ENCODE measurements around the gene WNK2. TPM values are rescaled to one million over a fixed set of nuclear protein-coding genes. Genes with fewer than 3 reads are reported as not detected.

The WNK2 gene
- total RNA-seq, 1 experiment from 2014 or later, result not detected

- DNase-seq (ENCODE audit: low read depth), result no peak
Observed at GRCh38 chr9:93253633-93254032, 69.7 kb downstream of the WNK2 start.

GRCh38 chr9:93254061-93254481 lies 70.1 kb downstream of the WNK2 start:
- DNase-seq (ENCODE audit: low read depth), result no peak

DNA sequence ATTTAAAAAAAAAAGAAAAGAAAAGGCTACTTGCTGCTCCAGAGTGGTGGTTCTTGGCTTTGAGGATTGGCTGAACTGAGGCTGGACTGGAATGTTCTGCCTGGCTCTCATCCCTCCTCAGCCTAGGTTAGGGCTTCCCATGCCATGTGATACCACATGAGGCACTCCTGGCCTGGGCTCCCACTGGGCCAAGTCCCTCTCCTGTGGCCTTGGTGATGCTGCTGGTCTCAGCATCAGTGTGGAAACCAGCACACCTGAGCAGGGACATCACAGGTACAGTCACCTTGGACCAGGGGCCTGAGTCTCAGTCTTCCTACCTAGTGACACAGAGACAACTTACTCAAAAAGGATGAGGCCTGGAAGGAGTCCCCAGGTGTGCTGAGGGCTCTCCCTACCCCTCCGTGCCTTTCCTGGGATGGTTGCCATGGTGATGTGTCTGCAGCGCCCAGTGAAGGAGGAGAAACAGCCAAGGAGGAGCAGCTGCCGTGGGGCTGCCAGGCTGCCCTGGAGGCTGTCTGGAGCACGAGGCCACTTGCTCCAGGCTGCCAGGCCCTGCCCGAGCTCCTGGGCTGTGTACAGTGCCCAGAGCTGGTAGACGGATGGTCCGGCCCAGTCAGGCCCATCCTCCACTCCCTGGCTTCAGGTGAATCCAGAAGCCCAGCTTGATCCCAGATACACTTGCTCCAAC lies 71.0 kb downstream of the WNK2 start:
- DNase-seq (ENCODE audit: low read depth), result no peak

- DNase-seq (ENCODE audit: low read depth), result no peak
Observed at GRCh38 chr9:93255494-93255867, 71.5 kb downstream of the WNK2 start.

DNA sequence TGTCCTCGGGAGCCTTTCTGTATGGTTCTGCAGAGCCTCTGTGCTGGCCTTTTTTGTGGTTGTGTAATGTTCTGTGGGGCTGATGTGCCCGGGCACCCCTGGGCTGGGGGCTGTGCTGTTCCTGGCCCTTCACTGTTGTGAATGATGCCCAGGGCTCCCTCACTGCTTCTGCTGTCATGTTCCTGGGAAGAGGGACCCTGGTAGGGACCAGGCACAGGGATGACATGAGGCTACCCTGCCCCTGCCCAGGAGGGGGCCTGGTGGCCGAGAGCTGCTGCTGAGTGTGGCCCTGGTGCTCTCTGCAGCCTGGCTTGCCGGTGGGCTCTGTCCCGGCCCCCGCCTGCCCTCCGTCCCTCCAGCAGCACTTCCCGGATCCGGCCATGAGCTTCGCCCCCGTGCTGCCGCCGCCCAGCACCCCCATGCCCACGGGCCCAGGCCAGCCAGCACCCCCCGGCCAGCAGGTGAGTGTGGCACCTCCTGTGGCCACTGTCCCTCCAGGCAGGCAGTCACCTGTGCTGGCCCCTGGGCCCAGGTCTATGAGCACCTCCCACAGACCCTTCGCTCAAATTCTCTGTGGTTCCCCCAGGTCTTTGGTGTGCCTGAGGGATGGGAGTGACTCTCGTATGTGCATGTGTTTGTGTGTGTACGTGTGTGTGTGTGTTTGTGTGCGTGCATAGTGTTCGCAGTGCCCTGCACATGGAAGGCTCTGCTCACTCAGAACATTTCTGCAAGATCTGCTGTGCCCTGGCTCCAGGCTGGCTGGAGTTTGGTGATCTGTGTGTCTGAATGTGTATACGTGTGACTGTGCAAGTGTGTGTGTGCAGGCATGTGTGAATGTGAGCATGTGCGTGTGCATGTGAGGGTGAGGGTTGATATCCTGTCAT lies 72.3 kb downstream of the WNK2 start:
- DNase-seq (ENCODE audit: low read depth), result no peak

- no peak for DNase-seq (ENCODE audit: low read depth)
Observed at GRCh38 chr9:93256878-93257807, 73.2 kb downstream of the WNK2 start.

DNA sequence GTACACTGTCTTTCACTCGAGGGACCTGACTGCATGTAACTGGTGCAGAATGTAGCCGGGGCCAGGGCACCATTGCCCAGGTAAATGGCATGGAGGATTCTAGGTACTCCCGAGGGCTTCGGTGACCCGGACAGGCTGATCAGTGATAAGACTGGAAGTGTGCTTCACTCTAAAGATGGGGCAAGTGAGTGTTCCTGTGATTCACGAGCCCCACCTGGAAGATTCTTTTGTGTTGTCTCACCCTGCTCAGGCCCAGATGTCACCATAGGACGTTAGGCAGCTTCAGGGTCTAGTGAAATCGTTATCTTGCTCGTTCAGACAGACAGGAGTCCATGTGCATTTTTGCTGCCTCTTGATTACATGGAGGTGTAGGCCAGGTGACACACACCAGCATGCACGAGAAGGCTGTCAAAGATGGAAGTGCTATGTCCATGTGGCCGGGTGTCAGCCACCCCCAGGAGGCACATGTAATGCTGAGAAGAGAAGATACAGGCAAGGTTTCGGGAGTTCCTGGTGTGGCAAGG lies 73.9 kb downstream of the WNK2 start:
- no peak for DNase-seq (ENCODE audit: low read depth)

DNA sequence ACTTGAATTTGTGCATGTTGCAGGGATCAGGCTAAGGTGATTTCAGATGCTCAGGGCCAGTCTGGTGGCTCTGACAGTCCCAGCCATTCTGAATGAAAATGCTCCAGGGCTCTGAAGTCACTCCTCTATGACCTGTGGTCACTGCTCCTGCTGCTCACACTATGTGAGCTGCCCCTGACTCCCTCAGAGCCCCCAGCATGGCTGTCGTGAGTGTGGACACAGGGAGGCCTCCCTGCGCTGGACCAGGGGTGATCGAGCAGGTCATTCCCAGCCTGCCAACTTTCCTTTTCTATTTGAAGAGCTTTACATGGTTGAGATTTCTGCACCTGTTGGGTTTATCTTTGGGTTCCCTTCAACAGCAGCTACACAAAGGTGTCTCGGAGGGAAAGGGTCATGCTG lies 74.5 kb downstream of the WNK2 start:
- DNase-seq (ENCODE audit: low read depth), result no peak

DNA sequence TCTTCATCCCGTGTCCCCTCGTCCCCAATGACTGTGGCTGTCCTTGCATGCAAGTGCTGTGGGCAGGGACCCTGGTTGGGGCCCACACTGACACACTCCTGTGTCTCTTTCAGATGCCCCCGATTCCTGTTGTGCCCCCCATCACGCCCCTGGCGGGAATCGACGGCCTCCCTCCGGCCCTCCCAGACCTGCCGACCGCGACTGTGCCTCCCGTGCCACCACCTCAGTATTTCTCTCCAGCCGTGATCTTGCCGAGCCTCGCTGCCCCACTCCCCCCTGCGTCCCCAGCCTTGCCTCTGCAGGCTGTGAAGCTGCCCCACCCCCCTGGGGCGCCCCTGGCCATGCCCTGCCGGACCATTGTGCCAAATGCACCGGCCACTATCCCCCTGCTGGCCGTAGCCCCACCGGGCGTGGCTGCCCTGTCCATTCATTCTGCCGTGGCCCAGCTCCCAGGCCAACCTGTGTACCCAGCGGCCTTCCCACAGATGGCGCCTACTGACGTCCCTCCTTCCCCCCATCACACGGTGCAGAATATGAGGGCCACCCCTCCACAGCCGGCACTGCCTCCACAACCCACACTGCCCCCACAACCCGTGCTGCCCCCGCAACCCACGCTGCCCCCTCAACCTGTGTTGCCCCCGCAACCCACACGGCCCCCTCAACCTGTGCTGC lies 75.0 kb downstream of the WNK2 start:
- no peak for DNase-seq (ENCODE audit: low read depth)

GRCh38 chr9:93259490-93260262 lies 75.7 kb downstream of the WNK2 start:
- DNase-seq (ENCODE audit: low read depth), result no peak

DNA sequence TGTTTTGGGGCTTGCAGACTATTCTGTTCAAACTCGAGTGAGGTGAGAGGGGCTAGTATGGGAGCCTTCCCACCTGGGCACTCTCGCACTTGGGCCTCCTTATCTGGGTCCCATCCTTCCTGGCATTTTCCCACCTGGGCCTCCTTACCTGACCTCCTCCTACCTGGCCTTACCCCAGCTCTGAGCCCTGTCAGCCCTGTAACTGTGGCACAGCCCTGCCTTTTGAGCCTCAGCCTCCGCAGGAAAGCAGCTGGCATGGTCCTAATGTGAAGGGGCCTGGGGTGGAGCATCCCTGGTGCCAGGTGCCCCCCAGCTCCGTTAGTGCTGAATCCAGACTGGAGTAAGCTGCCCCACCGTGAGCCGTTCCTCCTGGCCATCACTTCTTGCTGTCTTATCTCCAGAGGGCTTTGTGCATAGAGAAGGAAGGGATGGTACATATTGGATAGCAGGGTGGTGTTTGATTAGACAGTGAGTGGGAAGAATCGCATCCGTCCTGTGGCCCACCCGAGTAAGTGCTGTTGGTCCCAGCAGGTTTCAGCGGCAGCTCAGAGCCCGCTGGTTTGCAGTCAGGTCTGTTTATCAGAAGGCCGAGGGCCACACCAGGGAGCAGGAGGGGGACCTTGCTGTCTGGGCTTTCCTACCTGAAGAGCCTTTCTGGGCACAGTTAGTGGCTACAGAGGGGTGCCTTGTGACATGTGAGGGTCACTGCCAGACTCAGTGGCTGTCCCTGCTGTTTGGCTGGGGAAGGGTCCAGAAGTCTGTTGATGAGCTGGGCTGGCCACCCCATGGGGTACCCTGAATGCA lies 76.5 kb downstream of the WNK2 start:
- DNase-seq (ENCODE audit: low read depth), result no peak

GRCh38 chr9:93261281-93261680 lies 77.3 kb downstream of the WNK2 start:
- DNase-seq (ENCODE audit: low read depth), result no peak

DNA sequence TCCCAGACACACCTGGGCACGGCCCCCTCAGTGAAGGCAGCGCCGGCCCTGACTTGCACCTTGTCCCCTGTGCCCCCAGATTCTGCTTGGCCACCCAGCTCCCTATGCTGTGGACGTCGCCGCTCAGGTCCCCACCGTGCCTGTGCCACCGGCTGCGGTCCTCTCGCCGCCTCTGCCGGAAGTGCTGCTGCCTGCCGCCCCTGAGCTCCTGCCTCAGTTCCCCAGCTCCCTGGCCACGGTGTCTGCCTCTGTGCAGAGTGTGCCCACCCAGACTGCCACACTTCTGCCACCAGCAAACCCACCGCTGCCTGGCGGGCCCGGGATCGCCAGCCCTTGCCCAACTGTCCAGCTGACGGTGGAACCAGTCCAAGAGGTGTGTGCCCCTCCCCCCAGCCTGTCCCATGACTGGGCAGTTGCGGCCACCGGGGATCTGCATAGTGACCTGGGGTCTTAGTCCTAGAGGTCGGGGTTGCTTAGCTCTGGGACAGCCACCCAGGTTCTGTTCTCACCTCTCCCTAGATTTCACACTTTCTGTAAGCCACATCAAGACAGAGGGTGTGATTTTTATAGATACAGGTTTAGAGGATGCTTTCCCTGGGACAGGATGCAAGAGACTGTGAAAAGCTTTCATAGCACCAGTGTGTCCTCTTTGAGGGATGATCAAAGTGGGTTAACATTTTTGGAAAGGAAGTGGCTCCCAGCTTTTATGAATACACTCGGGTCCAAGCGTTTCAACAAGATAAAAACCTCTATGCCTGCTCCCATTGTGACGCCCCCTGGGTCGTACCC lies 78.0 kb downstream of the WNK2 start:
- DNase-seq (ENCODE audit: low read depth), result no peak

DNA sequence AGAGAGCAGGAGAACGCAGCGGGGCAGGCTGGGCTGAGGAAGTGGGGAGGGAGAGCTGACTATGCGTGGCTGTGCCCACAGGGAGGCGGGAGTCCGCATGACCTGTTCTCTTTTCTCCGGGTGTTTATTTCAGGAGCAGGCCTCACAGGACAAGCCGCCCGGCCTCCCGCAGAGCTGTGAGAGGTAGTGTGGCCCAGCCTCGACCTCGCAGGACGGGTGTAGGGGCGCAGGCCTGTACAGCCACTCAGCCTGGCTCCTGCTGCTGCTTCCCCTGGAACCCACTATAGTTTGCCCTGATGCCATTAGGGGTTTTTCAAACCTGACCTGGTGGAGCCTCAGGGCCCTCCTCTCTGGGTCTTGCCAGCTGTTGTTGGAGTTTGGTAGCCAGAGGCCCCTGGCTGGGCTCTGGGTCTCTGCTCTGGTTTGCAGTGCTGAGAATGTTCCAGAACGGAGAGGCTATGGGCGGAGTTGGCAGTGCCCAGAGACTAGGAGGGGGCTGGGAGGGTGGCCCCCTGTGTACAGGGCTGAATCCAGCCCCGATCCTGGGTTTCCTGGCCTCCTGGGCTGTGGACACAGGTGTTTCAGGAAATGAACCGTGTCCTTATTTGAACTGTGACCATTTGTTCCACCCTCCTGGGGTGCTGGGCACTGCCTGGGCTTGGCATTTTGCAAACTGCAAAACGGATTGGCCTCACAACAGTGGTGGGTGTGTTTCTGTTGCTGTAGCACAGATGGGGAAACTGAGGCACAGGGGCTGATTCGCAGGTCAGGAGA lies 78.8 kb downstream of the WNK2 start:
- no peak for DNase-seq (ENCODE audit: low read depth)

- no peak for DNase-seq (ENCODE audit: low read depth)
Observed at GRCh38 chr9:93263334-93264229, 79.6 kb downstream of the WNK2 start.

DNA sequence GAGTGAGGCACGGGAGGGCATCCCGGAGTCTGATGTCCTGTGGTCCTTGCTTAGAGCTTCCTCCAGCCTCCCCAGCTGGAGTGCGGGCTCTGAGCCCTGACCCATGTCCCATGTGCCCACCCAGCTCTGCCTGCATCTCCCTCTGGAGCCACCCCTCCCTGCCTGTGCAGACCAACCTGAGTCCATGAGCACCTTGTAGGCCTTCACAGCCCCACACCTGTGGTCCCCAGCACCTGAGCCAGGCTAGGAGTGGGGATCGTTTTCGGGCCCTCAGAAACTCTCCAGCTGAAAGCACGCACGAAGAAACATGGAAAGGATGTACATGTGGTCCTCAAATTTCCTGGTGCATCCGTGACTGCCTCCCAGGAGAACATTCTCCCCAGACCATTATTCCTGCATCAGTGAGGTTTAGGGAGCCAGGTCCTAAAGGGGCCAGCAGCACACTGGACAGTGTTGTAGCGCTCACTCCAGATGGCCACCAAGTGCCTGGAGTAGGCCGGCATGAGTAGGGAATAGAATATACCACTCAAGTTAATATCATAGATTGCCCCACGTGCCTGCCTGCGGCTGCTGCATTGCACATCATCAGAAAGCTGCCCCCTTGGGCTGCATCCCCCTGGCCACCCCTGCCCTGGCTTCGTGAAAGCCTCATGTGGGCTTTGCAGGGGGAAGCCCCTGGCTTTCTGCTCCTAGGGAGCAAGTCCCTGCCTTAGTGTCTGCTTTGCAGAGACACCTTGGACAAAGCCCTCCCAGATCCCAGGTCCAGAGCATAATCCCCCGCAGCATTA lies 80.6 kb downstream of the WNK2 start:
- DNase-seq (ENCODE audit: low read depth), result no peak
